Measurements from ENCODE around the gene MRPL41. TPM values are rescaled to one million over a fixed set of nuclear protein-coding genes. Genes with fewer than 3 reads are reported as not detected.
A peak's percentile ranks its signal among the peaks of the same experiment; 100 is the strongest.
"Not testable (repeated sequence)": the region's sequence is repeated elsewhere in the genome, so short reads cannot be mapped to it uniquely, and the experiment has no call there.

The MRPL41 gene
- polyA plus RNA-seq, 12 donors: 15.2 to 30.8 (median 18.1) TPM; not detected in 1

DNA sequence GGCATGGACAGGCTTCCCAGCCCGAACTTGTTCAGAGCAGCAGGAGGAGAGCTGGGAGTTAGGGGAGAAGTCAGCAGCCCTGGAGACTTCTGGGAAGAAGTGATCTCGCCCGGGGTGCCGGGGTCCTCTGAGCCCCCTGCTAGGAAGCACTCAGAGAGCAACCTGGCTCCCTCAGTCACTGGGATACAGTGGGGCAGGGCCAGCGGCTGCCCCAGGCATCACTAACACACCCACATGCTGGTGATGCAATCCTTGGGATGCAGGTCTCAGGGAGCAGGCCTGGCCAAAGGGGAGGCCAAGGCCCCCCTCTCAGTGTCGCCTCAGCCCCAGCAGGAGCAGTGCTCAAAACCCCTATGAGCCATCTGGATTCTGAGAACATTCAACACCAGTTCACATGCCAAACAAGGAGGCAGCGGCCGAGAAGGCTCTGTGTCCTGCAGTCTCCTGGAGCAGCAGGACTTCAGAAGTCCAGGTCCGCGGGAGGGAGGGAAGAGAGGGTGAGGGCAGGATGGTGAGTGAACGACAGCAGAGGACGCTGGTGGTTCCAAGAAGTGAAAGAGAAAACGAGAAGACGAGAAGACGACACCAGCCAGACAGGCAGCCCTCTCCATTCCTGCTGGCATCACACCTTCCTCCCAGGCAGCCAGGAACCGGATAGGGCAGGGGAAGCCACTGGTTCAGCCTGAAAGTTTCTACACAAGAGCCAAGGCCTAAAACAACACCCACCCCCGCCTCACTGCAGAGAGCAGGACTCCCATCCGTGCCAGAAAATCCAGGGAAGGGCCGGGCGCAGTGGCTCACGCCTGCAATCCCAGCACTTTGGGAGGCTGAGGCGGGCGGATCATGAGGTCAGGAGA, 3.8 kb upstream of the MRPL41 start:
- DNase-seq: no peak

DNA sequence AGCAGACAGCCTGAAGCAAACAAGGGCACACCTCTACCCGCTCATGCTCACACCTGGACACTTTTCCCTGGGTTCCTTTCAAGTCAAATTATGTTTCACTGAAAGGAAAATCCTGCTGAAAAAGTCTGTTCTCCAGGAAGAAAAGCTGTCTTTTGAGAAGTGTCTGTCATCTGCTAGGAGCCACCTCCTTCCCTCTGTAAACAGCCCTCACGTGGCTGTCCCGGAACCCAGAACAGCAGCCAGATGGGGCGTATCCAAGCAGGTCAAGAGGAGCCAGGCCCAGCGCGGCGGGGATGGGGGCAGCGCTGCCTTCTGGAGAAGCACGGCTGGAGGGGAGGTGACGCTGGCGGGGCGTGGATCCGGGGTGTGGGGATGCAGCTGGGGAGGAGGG, 1.5 kb upstream of the MRPL41 start, which contains the start of gene PNPLA7:
Gene PNPLA7, minus strand, starts transcription at position 172 of the 391 bp plus-strand sequence. CDS start 205 bp downstream, outside the sequence.
- peak; percentile 83 for DNase-seq

DNA sequence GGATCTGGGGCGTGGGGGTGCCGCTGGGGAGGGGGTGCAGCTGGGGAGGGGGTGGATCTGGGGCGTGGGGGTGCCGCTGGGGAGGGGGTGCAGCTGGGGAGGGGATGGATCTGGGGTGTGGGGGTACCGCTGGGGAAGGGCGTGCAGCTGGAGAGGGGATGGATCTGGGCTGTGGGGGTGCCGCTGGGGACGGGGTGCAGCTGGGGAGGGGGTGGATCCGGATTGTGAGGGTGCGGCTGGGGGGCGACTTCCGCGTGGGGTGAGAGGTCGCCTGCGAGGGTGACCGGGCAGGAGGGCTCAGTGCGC, 768 bp upstream of the MRPL41 start:
- not testable (repeated sequence) for DNase-seq

DNA sequence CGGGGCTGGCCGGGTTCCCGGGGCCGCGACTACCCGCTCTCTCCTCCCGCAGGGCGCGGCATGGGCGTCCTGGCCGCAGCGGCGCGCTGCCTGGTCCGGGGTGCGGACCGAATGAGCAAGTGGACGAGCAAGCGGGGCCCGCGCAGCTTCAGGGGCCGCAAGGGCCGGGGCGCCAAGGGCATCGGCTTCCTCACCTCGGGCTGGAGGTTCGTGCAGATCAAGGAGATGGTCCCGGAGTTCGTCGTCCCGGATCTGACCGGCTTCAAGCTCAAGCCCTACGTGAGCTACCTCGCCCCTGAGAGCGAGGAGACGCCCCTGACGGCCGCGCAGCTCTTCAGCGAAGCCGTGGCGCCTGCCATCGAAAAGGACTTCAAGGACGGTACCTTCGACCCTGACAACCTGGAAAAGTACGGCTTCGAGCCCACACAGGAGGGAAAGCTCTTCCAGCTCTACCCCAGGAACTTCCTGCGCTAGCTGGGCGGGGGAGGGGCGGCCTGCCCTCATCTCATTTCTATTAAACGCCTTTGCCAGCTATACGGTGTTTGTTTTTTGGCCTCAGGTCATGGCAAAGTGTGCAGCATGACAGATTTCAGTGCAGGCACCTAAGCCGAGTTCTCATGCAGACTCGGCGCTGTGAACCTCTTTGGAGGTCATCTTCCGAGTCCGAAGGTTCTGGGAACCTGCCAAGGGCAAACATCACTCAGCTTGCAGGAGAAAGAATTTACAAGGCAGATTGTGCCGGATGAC, 516 bp downstream of the MRPL41 start:
- DNase-seq: no peak

DNA sequence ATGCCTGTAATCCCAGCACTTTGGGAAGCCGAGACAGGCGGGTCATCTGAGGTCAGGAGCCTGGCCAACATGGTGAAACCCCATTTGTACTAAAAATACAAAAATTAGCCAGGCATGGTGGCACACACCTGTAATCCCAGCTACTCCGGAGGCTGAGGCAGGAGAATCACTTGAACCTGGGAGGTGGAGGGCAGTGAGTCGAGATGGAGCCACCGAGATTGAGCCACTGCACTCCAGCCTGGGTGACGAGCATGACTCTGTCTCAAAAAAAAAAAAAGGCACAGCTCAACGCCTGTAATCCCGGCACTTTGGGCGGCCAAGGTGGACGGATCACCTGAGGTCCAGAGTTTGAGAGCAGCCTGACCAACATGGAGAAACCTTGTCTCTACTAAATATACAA, 2.0 kb downstream of the MRPL41 start:
- not testable (repeated sequence) for DNase-seq

DNA sequence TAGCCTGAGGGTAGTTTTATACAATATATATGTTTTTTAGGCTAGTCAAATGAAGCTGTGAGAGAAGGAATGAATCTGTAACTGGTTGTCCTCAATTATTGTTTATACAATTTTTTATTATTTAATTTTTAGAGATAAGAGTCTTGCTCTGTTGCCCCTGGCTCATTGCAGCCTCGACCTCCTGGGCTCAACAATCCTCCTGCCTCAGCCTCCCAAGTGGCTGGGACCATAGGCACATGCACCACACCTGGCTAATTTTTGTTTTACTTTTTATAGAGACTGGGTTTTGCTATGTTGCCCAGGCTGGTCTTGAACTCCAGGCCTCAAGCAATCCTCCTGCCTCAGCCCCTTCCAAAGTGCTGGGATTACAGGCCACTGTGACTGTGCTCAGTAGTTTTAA, 2.7 kb downstream of the MRPL41 start:
- DNase-seq: no peak

DNA sequence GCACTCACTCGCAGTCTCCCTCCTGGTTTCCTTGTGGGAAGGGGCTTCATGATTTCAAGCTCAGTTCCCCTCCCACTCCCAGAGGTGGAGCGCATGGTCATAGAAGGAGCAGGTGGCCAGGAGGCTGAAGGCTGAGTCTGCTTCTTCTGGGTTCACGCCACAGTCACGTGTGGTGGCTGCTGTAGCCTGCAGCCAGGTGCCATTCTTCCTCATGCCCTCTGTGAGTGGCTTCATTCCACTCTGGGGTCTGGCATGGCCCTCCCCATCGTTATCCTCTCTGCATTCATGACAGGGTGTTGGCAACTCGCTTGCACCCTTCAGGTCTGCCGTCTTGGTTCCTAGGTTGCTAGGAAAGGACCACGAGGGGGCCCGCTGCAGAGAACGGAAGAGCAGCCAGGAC, 3.5 kb downstream of the MRPL41 start:
- DNase-seq: no peak

DNA sequence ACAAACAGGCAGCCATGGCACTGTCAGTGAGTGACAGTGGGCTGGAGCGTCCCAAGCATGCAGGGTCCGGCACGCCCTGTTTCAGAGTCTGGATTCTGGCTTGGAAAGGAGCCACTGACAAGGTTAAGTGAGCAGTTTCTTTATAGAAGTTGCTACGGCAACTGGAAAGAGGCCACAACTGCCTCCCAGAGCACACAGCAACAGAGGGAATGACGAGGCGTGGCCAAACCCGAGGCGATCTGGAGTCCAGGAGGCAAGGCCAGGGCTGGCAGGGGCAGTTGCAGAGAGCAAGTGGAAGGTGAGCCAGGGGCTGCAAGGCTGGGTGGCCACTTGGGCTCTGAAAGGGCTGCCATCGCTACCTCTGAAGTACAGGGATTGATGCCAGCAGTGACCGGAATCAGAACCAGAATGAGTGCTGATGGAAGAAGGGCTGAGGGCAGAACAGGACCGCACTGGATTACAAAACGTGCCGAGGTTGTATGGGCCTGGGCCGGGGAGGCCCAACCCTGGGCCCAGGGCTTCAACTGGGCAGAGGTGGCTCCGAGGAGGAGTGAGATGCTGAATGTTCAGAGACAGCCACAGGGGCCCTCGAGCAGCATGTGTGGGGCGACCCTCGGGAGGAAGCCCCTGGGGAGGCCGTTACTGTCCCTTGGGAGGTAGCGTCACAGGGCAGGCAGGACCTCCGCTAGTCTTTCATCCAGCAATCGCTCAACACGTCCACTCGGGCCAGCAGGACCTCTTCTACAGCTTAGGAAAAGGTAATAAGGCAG, 4.6 kb downstream of the MRPL41 start:
- no peak for DNase-seq

DNA sequence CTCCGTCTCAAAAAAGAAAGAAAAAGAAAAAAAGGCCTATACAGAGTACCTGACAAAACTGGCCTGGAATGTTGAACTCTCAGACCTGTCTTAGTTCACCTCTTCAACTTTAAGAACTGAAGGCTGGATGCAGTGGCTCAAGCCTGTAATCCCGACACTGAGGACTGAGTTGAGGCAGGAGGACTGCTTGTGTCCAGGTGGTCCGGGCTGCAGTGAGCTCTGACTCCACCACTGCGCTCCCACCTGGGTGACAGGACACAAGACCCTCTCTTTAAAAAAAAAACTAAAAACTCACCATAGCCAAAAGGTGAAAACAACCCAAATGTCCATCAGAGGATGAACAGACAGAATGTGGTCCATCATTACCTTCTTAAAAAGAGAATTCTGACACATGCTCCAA, 6.4 kb downstream of the MRPL41 start:
- DNase-seq: no peak

DNA sequence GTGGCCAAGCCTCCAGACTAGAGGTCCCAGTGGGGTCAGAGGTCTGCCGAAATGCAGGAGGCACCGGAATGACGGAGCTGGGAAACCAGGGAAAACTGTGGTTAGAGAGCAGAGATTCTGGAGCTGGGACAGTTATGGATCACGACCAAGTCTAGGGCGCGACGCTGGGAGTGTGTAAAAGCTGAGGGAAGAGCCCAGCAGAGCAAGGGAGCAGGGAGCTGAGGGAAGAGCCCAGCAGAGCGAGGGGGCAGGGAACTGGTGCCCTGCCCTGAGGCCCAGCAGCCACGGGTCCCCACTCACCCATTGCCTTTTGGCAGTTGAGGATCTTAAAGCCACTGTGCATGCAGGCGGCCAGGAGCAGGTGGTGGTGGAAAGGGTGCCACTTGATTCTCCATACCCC, 12.5 kb downstream of the MRPL41 start:
- no peak for DNase-seq

DNA sequence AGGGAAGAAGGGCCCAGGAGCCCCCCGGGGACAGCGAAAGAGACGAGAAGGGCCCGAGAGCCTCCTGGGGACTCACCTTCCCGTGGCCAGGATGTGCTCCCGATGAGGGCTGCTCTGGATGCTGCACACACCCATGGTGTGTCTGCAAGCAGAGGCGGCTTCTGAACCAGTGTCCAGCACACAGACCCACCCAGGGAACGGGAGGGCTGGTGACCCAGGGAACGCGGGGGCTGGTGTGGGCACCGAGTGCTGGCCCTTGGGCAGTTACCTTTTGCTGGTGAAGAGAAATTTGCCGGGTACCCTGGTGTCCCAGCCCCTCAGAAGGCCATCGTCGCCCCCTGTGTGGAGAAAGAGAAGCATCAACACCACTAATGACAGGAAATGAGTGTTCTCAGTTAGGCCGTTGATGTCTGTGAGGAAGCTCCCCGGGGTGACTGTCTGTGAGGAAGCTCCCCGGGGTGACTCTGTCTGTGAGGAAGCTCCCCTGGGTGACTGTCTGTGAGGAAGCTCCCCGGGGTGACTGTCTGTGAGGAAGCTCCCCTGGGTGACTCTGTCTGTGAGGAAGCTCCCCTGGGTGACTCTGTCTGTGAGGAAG, 13.2 kb downstream of the MRPL41 start:
- DNase-seq: no peak

DNA sequence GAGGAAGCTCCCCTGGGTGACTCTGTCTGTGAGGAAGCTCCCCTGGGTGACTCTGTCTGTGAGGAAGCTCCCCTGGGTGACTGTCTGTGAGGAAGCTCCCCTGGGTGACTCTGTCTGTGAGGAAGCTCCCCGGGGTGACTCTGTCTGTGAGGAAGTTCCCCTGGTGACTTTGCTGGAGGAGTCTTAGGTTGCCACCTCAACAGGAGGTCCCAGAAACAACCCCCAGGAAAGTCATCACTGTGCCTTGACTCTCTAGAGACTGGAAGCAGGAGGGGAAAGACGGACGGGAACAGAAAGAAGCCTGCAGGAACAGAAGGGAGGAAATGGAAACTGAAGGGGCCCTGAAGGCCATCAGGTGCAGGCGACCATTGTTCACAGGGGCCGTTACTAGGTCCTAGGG, 16.8 kb downstream of the MRPL41 start:
- not testable (repeated sequence) for DNase-seq

DNA sequence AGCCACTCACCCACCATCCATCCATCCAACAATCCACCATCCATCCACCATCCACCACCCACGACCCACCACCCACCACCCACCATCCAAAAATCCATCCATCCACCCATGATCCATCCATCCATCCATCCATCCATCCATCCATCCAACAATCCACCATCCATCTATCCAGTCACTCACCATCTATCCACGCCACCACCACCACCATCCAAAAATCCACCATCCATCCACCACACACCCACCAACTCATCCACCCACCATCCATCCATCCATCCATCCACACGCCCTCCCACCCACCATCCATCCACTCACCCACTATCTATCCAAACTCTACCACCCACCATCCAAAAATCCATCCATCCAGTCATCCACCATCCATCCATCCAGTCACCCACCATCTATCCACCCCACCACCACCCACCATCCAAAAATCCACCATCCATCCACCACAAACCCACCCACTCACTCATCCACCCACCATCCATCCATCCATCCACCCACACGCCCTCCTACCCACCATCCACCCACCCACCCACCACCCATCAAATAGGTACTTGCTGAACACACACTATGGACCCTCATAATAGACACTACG, 18.0 kb downstream of the MRPL41 start:
- DNase-seq: no peak

DNA sequence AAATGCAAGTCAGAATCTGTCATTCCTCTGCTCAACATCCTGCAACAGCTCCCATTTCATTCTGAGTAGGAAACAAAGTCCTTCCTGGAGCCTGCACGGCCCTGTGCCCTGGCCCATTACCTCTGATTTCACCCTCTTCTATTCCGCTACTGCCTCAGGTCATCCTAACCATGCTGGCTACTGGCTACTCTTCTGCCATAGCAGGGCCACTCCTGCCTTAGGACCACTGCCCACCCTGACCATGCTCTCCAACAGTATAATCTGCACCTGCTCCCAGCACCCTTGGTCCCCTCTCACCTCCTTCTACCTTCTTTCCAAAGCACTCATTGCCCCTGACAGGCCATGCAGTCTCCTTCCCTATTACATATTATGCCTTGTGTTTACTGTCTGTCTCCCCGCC, 18.9 kb downstream of the MRPL41 start:
- DNase-seq: no peak

DNA sequence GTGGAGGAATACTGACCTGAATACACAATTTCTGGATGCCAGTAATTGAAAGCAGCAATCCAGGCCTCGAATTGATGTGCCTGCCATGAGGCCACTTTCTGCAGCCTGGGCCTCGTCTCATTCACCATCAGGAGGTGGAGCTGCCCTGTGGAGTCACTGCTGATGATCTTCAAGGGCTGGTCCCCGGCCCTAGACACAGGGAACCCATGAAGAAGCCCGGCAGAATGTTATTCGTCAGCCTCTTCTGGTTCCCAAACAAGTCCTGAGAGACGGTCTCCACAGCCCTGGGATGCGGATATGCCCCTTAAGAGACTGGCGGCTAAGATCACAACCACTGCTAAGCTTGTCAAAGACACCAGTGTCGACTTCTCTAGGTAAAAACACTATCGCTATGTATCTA, 22.5 kb downstream of the MRPL41 start:
- DNase-seq: no peak

DNA sequence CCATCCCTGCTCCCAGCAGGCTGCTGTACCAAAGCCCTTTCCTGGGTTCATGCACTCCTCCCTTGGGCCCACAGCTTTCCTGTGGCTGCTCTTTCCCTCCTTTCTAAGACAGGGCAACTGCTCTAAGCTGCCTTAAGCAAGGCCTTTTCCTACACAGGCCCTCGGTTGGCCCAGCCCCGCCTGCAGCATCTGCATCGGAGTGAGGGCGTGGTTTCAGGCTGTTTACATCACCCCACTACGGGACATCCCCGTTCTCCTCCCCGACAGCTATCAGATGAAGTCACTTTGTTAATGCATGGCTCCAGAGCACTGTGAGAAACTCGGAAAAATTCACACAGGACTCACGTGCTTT, 23.7 kb downstream of the MRPL41 start:
- no peak for DNase-seq

DNA sequence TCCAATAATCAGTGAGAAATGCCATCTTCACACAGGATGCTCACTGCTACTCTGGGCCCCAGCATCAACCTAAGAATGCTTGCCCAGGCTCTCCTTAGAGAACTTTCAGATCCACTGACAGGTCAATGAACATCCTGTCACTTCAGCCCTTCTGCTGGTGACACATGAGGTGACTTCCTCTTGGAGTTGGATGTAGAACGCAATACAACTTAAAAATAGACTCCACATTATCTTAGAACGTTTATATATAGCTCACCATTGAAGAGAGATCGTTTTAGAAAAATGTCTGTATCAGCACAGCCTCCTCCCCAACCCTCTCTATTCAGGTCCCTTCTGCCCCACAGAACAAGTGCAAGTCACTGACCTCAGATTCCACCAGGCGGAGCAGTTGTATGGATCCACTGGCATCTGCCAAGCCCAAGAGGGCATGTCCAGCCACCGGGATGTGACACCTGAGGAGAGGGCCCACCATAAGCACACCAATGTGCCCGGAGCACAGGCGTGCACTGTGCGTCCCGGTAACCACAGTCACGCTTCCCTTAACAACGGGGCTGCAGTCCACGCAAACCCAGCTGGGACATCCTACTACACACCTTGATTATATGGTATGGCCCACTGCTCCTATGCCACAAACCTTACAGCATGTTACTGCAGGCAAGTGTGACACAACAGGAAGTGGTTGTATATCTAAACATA, 24.2 kb downstream of the MRPL41 start:
- no peak for DNase-seq

DNA sequence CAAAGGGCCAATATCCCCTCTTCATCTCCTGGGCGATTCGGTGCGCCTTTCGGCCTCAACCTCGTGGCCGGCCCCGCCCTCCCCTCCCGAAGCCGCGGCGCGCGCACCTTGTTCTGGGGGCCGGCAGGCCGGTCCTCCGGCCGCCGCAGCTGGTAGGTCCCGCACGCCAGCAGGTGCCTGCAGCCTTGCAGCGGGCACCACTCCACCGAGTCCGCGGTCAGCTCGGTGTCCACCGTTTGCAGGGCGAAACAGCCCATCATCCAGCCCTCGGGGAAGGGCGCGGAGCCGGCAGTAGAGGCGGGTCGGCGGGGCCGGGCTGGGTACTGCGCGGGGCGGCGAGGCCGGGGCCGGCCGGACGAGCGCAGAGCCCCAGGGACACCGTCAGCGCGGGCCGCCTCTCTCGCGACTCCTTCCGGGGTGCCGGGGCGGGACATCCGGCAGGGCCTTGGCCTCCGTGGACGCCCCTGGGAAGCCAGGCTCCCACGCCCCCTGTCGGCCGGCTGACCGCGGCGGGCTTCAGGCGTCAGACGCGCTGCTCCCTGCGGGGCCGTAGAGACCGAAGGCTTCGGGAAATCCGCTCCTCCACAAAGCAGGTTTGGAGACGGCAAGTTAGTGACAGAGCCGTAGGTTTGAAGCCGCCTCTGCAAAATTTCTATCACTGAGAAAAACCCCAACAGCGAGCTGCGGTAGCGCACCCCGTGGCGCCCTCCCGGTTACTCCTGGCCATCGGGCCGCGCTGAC, 27.0 kb downstream of the MRPL41 start, which contains the start of gene DPH7:
Gene DPH7, minus strand, starts transcription at position 408 of the 741 bp plus-strand sequence. Its CDS starts 148 bp downstream, at position 260.
- peak; percentile 95 for DNase-seq

DNA sequence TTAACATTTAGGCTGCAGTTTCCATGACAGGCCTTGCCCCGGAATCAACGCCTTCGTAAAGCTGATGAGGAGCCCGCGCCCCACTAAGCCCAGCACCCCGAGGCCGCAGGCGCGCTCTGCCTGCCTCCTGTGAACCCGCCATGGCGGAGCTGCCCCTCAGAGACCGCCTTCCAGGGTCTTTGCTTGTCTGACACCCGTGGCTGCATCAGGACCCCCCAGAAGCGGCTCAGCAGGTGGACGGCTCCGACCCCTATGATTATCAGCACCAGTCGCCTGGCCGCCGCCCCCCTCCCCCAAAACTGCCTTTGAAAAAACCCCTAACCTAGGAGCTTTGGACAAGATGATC, 27.6 kb downstream of the MRPL41 start:
- DNase-seq: no peak

DNA sequence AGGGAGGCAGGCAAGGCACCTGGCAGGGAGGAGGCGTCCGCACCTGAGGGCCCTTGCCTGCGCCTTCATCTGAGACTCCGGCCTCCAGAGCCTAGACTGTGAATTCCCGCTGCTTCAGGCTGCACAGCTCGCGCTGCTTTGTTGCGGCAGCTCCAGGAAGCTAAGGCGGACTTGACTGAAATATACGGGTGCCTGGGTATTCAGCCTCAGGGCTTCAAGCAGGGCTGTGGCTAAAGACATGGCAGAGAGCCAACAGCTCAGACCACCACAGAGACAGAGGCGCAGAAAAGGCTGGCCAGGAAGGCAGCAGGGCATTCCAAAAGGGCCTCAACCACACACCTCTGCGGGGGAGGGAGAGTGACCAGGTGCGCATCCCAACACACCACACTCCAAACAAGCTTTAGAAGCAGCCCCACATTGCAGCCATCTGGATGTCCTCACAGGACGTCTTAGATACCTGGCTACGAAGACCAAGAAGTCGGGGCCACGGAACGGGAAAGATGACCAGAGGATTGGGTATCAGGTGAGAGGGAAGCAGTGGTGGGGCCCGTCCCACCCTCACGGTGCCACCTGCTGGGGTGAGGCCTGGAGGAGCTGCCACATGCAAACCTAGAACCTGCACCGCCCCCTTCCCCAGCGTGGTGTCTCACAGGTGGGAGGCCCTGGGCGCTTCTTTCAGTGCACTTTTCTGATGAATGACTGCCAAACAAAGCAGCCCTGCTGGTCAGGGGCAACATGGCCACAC, 28.7 kb downstream of the MRPL41 start:
- no peak for DNase-seq

All from muscle of arm (tissue), 12 donors.